GM15510 (cell line): ENCODE results near the gene YAP1.

ENCODE experiments used
- POLR2A ChIP-seq: IDR thresholded peaks from 3 replicates; pipeline ENCODE4 v1.6.1; 2011; ENCODE audit warnings: borderline replicate concordance; ENCODE audit not compliant: insufficient read length; ENCODE audit errors: extremely low read depth

The YAP1 gene

DNA sequence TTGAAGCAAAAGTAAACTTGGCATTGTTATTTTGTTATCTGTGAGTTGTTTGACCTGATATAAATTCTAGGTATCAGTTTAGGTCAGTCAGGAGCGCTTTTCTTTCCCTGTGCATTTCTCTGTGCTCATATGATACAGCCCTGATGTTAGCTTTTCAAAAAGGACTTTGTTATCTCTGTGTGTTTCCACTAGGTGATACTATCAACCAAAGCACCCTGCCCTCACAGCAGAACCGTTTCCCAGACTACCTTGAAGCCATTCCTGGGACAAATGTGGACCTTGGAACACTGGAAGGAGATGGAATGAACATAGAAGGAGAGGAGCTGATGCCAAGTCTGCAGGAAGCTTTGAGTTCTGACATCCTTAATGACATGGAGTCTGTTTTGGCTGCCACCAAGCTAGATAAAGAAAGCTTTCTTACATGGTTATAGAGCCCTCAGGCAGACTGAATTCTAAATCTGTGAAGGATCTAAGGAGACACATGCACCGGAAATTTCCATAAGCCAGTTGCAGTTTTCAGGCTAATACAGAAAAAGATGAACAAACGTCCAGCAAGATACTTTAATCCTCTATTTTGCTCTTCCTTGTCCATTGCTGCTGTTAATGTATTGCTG is 119.4 kb downstream of the YAP1 start:
- no peak for TF ChIP-seq POLR2A

DNA sequence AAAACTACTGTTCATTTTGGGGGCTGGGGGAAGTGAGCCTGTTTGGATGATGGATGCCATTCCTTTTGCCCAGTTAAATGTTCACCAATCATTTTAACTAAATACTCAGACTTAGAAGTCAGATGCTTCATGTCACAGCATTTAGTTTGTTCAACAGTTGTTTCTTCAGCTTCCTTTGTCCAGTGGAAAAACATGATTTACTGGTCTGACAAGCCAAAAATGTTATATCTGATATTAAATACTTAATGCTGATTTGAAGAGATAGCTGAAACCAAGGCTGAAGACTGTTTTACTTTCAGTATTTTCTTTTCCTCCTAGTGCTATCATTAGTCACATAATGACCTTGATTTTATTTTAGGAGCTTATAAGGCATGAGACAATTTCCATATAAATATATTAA is 119.9 kb downstream of the YAP1 start:
- TF ChIP-seq POLR2A = no peak

DNA sequence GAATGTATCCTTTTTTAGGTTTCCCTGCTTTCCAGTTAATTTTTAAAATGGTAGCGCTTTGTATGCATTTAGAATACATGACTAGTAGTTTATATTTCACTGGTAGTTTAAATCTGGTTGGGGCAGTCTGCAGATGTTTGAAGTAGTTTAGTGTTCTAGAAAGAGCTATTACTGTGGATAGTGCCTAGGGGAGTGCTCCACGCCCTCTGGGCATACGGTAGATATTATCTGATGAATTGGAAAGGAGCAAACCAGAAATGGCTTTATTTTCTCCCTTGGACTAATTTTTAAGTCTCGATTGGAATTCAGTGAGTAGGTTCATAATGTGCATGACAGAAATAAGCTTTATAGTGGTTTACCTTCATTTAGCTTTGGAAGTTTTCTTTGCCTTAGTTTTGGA is 120.7 kb downstream of the YAP1 start:
- no peak for TF ChIP-seq POLR2A

DNA sequence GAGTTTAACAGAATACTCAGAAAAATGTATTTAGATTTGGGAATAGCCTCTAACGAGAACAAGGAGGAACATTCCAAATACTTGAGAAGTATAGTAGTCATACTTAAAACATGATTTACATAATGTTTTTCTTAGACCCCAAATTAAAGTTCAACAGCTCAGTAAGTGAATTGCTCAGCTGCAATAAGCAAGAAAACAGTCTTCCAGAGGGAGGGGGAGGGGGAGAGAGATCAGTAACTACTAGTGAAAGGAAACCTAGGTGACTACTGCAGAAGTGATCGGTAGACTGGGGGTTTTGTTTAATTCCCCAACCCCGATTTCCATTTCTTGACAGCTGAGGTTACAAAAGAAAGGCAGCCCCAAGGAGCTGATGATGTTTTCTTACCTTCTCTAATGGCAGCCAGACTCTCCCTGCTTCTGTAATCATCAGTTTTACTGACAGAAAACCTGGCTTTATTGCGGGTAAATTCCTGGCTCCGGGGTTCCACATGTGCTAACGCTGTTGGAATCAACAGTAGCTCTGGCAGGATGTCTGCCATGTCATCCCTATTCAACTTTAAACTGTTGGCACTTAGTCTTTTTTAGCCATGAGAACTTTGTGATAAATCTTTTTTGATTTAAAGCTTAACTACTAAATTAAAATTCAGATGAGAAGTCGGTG is 124.7 kb downstream of the YAP1 start:
- no peak for TF ChIP-seq POLR2A

DNA sequence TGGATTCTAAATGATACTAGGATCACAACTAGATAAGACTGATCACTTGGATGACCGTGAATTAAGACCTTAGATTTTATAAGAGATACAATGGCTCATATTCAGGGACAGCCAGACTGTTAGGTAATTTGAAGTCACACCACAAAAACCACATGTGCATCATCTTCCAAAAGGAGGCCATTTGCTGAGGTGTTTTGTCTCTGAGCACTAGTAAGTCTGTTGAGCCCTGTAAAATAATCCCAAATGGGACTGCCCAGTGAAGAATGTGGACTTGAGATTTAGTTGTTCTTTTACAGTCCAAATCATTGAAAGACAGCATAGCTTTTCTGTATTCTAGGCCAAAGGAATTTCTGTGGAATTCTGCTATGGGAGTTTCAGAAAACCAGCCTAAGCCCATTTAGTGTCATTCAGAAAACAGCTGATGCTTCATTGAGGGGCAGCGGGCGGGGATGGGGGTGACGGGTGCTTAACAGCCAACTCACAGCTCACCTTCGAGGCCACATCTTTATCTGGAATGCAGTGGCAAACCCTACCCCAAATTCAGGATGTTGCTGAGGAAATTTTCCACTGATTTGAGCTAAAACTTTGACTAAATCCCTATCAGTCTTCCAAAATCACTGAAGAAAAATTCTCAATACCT is 127.0 kb downstream of the YAP1 start:
- no peak for TF ChIP-seq POLR2A

DNA sequence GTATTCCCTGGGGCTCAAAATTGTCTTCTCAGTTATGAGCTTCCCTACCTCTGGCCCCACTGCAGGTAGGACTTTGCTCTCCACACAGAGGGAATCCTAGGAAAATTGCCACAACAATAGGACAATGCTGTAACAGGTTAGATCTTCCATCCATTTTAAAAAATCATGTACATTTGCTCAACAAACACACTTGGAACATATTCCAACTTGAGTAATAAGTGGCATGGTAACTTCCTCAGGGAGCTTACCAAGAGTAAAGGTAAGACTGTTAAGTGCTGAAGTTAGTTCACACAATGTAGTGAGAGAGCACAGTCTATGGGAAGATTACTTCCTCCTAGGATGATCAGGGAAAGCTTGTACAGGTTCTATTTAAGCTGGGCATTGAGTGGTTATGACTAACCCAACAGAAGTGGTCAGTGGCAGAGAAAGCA is 128.2 kb downstream of the YAP1 start:
- no peak for TF ChIP-seq POLR2A

DNA sequence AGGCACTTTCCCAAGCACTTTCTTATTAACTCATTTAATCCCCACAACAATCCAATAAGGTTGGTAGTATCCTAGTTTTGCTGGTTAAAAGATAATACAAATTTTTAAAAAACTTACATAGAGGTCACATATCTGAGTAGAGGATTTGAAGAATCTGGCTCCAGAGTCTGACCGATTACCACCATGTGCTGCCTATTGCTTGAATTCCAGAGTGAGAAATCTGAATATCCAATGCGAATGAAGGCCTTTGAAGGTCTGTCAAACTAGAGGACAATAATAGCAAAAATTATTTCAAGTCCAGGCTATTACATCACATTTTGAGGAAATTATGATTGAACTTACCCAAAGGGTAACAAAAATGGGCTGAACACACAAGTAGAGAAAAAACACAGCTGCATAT is 129.2 kb downstream of the YAP1 start:
- TF ChIP-seq POLR2A = no peak

DNA sequence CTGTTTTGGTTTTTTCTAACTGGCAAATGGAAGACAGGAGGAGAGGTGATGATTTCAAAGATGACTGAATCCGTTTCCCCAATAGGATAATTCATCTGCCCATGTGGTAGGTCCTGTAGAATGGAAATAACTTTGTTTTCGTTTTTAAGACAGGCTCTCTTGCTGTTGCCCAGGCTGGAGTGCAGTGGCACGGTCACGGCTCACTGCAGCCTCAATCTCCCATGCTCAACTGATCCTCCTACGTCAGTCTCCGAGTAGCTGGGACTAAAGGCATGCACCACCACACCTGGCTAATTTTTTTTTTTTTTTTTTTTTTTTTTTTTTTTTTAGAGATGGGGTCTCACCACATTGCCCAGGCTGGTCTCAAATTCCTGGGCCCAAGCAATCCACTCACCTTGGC is 129.7 kb downstream of the YAP1 start:
- TF ChIP-seq POLR2A = no peak

DNA sequence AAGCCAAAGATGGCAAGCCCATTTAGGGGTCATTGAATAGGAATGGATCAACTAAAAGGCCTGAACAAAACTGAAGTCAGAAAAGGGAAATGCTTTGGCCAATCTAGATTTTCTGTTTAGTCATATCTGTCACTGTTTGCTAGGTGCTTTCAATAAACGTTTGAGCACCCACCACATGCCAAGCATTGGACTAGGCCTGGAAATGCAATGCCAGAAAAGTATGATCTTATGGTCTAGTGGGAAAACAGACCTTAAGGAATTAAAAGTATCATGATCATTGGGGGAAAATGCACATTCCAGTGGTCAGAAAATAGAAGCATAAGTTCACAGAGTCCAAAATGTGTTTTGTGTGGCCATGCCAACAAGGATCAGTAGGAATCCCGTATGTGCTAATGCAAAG is 130.3 kb downstream of the YAP1 start:
- no peak for TF ChIP-seq POLR2A

DNA sequence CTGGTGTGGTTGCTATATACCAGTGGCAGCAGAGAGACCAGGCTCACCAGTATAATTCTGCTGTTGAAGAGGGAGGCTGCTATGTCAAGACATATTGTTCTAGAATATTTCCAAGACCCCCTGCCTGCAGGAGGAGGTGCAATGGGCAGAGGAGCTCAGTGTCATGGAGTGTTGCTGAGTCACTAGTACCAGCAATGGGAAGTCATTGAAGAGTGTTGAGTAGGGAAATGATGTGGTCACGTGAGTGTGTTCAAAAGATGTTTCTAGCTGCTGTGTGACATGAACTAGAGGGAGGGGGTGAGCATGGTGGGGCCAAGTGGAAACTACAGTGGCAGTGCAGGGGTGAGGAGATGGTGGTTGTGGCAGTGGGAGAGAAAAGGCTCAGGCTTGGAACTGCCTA is 130.8 kb downstream of the YAP1 start:
- TF ChIP-seq POLR2A = no peak

DNA sequence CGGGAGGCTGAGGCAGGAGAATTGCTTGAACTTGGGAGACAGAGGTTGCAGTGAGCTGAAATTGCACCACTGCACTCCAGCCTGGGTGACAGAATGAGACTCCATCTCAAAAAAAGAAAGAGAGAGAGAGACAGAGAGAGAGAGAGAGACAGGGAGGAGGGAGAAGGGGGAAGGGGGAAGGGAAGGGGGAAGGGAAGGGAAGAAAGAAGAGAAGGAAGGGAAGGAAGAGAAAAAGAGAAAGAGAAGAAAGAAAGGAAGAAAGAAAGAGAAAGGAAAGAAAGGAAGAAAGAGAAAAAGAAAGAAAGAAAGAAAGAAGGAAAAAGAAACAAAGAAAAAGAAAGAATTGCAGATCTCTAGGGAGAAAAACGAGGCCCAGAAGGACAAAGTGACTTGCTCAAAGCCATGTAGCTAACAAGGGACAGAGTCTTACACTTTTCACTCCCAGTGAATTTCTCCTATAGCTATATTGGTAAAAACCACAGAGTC is 133.2 kb downstream of the YAP1 start:
- TF ChIP-seq POLR2A = no peak

DNA sequence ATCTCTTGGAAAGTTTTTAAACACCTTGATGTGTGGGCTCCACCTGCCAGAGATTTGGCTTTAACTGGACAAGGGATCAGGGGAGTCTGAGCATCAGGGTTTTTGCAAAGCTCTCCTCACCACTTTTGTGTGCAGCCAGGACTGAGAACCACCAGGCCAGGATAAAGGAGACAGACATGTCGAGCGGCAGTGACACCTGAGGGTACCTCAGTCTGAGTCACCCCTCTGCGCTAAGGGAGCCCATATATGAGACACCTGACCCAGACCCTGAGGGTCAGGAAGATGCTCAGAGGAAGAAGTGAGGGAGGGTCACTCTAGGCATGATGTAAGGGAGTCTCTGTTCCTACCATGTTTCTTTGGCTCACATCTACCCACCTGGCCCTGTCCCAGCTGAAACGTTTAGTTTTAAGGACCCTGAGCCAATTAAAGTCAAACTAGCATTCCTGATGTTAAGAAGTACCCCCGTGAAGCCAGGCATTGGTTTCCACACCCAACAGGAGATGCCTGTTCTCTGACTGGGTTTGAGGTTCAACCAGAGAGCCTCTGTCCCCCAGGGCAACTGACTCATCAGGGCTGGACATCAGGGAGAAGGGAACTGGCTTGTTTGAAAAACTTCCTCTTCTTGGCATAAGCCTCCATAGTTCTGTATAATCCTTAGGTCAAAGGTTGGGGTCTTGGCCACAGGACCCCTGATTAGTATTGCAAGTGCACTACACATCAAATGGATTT is 134.6 kb downstream of the YAP1 start:
- TF ChIP-seq POLR2A = no peak

DNA sequence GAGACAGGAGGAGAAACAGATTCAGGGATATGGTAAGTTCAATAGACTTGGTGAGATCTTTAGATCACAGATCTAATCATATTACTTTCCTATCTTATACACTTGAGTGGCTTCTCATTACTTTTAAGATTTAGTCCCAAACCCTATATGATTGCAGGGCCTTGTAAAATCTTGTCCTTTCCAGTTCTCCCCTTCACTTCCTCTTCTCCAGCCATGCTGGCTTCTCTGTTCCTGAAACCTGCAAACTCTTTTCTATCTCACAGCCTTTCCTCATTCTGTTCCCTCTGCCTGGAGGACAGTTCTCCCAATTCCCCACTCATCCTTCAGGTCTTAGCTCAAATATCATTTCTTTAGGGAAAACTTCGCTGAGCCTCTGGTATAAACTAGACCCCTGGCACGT is 141.2 kb downstream of the YAP1 start:
- no peak for TF ChIP-seq POLR2A

DNA sequence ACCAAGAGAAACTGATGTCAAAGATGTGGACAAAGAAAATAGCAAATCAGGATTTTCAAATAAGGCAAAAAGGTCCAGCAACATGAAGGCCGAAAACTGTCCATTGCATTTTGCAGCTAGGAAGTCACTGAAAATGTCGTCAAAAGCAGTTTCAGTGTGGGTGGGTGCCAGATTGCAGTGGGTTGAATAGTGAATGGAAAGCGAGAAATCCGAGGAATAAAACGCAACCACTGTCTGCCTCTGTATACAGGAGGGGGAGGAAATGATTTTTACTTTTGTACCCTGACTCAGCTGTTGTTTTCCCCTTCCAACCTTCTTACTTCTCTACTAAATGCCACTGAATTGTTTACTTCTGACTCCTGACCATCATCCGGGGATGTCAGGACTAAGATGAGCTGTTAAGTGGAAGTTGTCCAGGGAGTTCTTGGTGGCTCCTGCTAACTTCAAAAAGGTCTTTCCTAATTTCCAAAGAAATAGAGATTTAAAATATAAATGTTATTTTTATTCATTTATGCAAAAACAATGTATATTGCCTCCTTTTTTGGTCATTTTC is 142.2 kb downstream of the YAP1 start:
- no peak for TF ChIP-seq POLR2A
